Epithelial cell of prostate (primary cell): ENCODE results near the gene YARS2.

ENCODE experiments used
- DNase-seq: peaks from one replicate; pipeline ENCODE4 v3.0.0-alpha.2; 2011; ENCODE audit warnings: low read depth, low spot score
- H3K27ac ChIP-seq: fragments of 450-650 bp; 2 replicates; pipeline ENCODE4 v1.5.1; 2017; ENCODE audit warnings: mild to moderate bottlenecking

YARS2 gene

DNA sequence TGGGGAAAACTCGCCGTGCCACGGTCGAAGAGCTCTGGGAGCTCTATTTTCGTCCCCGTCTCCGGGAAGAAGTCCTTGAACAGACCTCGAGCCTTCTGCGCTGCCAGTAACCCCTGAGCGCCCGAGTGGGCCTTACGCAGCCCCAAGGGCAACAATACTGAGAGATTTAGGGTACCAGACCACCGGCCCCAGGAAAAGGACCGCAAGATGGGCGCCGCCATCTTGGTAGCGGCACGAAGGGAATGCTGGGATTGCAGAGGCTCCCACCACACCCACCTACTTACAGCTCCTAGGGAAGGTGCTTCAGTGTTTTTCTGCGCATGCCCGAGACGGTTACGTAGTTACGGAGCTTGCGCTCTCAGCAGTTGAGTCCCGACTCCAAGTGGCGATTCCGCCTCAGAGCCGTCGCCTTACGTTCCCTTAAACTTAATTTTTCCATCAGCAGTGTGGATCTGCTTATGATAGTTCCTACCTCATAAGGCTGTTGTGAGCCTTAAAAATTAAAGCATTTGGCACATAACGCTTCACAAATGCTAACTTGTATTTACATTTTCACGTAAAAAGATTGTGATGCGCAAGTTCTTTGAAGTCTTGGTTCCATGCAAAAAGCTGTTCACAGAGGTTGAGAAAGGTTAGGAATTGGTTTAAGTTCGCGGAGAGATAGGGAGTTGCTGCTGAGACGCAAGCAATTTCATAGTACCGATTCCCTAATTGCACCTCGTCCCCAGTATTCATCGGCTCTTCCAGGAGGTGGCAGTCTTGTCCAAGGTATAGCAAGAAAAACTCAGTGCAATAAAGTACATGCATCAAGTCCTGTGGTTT, at the start of gene YARS2:
Gene YARS2, minus strand, starts transcription at position 244 of the 822 bp plus-strand sequence. Its CDS starts 23 bp downstream, at position 221.
- H3K27ac ChIP-seq: peak within 1 kb of the TSS; percentile 98
- peak; percentile 92 for DNase-seq

DNA sequence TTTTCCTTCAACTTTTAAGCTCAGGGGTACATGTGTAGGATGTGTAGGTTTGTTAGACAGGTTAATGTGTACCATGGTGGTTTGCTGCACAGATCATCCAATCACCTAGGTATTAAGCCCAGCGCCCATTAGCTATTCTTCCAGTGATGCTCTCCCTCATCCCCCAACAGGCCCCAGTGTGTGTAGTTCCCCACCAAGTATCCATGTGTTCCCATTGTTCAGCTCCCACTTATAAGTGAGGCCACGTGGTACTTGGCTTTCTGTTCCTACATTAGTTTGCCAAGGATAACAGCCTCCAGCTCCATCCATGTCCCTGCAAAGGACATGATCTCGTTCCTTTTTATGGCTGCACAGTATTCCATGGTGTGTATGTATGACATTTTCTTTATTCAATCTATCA, 48.6 kb upstream of the YARS2 start:
- DNase-seq: no peak
- H3K27ac ChIP-seq: no peak overlapping the region

DNA sequence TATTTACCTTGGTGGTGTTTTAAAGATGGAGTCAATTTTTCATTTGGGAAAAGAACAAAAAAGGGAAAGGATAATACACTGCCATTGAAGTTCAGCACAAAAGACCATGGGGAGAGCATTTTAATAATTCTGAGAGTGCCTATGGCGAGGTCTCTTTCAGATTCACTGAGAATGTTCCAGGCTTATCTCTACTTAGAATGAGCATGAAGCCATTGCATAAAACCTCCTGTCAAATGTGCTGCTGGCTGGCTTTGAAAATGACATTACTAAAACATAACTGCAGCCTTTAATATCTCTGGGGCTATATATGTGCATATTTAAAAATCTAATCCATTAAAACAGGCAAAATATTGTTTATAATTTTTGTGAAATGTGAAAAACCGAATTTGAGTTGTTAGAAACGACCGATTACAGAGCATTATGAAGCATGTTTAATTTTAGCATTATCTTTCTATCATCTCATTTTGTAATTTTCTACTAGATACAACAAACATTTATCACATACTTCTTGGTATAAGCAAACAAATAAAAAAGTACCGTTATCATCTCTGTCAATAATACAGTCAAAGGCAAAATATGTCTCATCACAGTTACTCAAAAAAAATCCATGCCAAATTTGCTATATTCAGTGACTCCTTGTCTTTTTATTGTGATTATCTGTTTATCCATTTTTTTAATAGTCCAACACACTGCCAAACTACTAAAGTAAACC, 45.7 kb upstream of the YARS2 start:
- DNase-seq: no peak

DNA sequence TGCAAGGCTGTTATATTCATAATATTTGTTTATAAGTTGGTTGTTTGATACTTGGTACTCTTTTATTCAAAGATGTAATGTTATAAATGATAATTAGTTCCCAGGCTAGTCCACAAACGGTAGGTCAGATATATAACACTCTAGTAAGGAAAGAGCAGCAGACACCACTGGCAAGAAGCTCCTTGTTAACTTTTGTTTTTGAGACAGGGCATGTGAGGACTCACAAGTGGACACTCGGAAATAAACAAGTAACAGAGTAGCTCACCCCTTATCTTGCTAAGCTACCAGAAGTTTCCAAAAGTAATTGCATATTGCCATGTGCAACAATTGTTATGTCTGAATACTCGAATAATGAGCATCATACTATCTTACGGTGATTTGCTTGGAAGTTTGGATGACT, 38.6 kb upstream of the YARS2 start:
- no peak for DNase-seq
- H3K27ac ChIP-seq: no peak overlapping the region

More for the DNA sequence above, 45.7 kb upstream of the YARS2 start:
- no peak overlapping the region for H3K27ac ChIP-seq

DNA sequence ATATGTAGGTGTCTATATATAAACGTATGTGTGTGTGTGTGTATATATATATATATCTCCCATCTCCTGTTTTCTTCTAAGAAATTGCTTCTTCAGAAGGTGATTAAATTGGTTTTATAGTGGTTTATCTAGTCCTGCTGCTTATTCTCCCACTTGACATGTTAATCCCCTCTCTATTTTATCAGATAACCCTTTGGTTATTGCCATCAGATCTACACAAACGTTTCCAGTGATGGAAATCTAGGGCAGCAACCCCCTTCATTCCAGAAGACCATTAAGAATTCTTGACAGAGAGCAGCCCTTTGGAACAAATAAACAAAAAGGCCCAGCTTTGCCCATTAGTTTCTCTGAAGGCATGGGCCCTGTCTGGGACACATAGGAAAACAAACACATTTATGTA, 34.2 kb upstream of the YARS2 start:
- no peak for DNase-seq

DNA sequence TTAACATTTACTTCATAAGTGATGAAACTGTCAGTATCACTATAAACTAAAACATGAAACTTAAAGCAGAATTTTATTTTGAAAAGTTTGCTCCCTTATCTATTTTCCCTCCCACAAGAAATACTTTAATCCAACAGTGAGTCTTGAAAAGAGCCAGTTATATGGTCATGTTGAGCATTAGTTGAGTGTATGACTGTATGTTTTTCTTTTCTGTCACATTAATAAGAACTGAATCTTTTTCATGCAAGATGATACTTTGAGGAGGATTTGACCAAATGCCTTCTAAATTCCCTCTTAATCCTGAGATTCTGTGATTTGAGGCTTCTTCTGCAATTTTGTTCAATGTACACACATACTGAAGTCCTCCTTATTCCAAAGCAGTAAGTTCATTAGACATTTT, 33.7 kb upstream of the YARS2 start:
- no peak for DNase-seq
- no peak overlapping the region for H3K27ac ChIP-seq

More for the DNA sequence above, 34.2 kb upstream of the YARS2 start:
- no peak overlapping the region for H3K27ac ChIP-seq

DNA sequence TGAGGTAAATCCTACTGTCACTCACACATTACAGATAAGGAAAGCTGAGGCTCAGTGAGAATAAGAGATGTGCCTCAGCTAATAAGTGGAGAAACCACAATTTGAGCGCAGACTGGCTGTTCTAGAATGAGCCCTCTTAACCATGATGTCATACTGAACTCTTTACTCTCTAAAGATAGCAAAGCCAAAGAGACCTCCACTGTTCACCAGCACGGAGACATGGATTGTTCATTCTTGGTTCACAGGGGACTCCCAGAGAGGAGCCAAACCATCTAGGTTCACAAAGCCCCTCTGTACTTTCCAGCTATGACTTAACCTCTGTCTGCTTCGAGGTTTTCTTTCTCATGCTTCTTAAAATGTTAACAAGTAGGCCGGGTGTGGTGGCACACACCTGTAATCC, 32.7 kb upstream of the YARS2 start:
- H3K27ac ChIP-seq: no peak overlapping the region
- no peak for DNase-seq

DNA sequence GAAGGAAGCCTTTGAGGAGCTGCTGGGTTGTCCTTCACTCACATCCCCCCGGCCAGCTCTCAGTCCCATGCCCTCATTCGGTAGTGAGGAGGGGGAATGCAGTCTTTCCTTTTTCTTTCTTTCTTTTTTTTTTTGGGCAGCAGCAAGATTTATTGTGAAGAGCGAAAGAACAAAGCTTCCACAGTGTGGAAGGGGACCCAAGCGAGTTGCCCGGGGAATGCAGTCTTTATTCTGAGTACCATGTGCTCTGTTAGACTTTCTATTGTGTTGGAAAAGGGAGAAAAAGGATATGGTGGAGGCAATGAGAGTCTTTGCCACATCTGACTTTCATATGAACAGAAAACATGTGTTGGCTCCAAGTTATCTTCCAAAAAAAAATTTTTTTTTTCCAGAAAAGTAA, 29.9 kb upstream of the YARS2 start:
- no peak overlapping the region for H3K27ac ChIP-seq
- DNase-seq: no peak

DNA sequence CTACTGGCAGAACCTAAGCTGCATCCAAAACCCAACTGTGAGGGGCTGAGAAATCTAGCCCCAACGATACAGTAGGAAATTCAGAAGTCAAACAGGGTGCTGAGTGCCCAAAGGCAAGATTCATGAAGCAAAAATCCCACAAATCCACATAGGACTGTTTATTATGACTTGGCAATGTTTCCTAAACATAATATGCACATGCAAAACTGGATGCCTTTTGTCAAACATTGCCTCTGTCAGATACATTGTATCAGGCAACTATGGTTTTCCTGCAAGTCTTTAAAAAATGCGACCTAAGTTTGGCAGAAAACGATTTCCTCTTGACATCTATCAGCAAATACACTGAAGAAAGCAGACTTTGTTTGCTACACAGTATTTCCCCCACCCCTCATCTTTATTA, 27.3 kb upstream of the YARS2 start:
- DNase-seq: no peak
- no peak overlapping the region for H3K27ac ChIP-seq

DNA sequence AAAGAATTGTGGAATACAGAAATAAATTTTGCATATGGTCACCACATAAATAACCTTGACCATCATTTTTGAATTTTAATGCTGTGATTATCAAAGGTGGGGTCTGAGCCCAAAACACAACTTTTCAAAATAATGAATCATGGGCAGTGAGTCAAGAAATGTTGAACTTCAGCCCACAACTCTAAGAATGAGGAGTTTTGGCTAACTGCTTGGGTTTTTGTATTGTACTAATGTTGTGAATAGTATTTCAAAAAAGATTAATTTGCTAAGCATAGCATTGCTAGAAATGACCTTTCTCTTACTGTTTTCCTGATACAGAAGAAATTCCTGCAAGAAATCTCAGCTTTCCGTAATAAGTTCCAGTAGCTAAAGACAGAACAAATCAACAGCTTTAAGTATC, 24.4 kb upstream of the YARS2 start:
- DNase-seq: no peak

DNA sequence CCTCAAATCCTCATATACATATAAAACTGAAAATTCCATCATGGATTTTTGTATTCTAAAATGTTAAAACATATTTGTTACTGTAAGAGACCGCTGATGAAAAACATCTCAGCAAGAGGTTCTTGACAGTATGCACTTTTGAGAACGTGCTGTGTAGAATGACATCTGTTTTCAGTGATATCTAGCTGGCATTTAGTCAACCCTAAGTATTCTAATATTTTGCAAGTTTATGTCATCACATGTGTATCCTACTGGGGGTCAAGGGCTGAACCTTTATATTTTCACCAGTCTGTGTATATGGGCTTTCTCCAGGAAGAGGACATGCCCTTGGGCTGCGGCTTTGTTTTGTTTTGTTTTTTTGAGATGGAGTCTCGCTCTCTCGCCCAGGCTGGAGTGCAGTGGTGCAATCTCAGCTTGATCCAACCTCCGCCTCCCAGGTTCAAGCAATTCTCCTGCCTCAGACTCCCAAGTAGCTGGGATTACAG, 22.0 kb upstream of the YARS2 start:
- no peak for DNase-seq
- H3K27ac ChIP-seq: no peak overlapping the region

More for the DNA sequence above, 24.4 kb upstream of the YARS2 start:
- H3K27ac ChIP-seq: no peak overlapping the region

DNA sequence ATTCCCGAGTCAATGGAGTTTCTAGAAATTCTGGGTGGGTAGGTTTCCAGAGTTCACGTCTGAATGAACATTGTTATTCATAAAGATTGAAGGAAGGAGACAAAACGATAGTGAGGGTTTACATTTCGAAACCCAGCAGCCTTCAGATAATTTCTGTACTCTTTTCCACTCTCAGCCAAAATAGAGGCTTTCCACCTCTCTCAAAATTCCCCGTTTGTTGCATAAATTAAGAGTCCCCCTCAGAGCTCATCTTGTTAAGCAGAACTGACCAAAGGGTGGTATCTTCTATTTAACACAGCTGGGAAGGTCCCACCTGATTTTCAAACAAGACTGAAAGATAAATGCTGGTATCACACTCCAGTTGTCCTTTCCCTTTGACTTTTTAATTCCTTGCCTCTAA, 21.5 kb upstream of the YARS2 start:
- no peak overlapping the region for H3K27ac ChIP-seq
- no peak for DNase-seq

DNA sequence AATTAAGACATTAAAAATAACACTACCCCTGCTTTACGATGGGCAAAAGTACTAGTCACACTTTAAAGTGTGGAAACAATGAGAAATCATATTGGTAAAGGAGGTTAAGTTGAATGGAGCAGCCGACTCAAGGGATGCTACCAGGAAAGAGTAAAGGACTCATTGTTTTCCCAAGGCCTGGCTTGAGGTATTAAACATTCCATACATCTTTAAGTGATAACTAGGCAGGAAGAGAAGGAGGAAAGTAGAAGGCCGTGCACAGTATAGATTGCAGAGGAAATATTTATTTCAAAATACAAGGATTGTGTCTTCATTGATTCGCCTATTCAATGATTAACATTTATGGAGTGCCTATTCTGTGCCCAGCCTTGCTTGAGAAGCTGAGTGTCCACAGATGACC, 20.6 kb upstream of the YARS2 start:
- no peak for DNase-seq
- H3K27ac ChIP-seq: peak overlapping the region; percentile 23

DNA sequence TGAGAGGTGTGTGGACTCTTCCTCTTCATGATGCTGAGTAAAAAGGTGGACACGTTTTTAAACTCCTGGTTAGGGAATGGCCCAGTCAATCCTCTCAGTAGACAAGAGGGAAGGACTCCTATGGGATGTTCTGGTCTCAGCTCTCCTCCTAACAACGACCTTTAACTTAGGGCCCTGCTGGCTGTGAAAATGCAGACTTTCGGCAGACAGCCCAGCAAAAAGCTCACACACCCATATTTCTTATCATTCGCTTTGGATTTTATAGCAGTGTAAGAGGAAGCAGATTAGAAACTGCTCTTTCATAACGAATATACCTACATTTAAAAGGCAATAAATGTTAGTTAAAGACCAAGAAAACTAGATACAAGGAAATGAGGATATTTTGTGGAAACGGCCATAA, 18.0 kb upstream of the YARS2 start:
- no peak for DNase-seq
- no peak overlapping the region for H3K27ac ChIP-seq

DNA sequence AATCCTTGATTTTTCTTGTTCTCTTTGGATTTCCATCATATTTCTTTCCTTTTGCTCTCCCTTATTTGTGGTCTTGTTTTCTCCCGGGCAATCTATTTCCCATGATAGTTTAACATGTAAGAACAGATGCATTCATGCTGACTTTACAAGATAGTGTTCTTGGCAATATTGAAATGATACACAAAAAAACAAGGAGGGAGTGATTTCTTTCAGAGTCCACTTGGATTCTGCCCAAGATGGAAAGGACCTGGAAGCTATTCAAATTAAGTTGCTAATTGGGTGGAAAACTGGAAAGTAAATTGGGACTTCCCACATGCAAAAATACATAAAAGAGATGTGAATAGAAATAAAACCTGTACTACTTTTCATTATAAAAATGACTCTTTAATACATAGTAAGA, 14.4 kb upstream of the YARS2 start:
- DNase-seq: no peak
- no peak overlapping the region for H3K27ac ChIP-seq

DNA sequence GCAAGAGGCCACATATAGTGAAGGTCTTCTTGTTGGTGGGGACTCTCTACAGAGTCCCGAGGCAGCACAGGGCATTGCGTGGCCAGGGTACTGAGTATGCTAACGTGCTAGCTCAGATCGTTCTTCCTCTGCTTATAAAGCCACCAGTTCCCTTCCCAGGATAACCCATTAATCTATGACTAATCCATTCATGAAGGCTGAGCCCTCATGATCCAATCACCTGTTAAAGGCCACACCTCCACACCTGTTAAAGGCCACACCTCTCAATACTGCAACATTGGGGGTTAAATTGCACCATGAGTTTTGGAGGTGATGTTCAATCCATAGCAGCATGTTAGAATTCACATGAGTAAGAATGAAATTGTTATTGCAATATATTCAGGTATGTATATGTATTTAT, 12.8 kb upstream of the YARS2 start:
- no peak overlapping the region for H3K27ac ChIP-seq
- no peak for DNase-seq

DNA sequence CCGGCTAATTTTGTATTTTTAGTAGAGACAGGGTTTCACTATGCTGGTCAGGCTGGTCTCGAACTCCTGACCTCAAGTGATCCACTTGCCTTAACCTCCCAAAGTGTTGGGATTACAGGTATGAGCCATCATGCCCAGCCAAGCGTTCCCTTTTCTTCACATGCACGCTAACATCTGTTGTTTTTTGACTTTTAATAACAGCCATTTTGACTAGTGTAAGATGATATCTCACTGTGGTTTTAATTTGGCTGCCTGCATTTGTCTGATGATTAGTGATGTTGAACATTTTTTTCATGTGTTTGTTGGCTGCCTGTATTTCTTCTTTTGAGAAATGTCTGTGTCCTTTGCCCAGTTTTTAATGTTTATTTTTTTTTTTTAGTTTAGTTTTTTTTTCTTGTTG, 10.2 kb upstream of the YARS2 start:
- DNase-seq: no peak
- H3K27ac ChIP-seq: no peak overlapping the region

DNA sequence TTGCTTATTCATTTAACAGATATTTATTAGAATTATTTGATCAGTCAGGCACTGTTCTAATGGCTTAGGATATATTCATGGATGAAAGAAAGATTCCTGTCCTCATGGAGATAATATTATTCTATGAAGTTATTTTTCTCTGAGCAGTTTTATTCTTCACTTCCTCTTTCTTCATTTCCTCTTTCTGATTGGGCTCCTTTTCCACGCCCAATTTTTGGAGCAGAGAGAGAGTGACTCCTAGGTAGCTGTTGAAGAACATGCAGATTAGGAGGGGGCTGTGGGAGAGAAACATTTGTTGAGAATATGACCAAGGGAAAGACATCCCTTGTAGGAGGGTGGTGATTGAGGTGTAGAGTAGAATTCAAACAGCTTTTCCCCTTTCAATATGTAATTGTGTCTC, 6.0 kb upstream of the YARS2 start:
- DNase-seq: no peak
- no peak overlapping the region for H3K27ac ChIP-seq

DNA sequence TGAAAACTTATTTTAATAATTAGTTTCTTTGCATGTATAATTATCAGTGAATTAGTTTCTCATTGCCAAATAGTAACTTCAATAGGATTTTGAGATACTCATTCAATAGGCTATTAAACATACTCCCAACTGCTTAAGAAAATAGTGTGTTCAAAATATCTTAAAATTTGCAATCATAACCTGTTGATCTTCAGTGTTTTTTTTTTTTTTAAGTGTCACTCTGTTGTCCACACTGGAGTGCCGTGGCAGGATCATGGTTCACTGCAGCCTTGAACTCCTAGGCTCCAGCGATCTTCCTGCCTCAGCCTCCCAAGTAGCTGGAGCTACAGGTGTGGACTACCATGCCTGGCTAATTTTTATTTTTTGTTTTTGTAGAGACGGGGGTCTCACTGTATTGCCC, 1.5 kb upstream of the YARS2 start:
- no peak overlapping the region for H3K27ac ChIP-seq
- DNase-seq: no peak

DNA sequence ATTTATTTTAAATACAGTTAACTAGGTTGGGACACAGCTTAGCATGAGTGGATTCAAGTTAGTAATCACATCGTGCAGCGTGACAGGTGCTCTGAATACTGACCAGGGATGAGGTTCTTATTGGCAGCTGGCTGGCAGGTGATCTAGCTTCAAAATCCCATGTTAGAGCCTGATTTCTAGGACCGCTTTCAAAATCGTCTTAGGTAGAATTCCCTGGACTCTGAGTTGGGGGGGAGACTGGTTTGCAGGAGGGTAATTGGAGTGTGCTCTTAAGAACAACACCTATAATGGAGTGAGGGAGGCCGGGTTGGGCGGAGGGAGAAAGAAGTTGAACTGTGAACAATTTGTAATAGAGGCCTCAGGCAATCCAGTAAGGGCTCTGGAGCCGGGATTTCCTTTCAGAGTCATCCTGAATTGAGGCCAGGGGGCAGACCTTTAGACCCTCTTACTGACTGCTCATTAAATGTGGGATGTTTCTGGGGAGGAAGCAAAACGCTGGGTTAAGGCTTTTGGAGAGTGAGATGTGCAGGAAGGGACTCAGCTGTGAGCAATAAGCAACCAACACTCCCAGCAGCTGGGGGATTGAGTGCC, 874 bp upstream of the YARS2 start:
- peak overlapping the region; percentile 98 for H3K27ac ChIP-seq
- DNase-seq: no peak

DNA sequence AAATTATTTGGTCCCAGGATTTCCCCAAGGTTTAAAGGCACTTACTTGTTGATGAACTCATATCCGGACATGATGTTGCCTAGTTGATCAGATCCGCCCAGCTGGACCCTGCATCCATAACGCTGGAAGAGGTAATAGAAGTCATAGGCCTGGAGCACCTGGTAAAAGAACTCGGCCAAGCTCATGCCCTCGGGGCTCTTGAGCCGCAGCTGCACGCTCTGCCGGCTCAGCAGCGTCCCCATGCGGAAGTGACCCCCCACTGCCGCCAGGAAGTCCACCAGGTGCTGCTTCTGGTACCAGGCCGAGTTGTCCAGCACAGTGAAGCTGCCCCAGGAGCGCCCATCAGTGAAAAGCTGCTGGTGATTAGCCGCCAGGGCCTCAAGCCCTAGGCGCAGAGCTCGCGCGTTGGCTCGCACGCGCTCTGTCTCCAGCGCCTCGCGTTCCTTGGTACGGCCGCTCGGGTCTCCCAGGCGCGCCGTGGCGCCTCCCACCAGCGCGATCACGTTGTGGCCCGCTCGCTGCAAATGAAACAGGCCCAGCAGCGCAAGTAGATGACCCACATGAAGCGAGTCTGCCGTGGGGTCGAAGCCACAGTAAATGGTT, 545 bp downstream of the YARS2 start:
- peak; percentile 73 for DNase-seq
- H3K27ac ChIP-seq: peak overlapping the region; percentile 98
